ENCODE results near the gene AKAP3. TPM values are rescaled to one million over a fixed set of nuclear protein-coding genes. Genes with fewer than 3 reads are reported as not detected.

The AKAP3 gene
- total RNA-seq, 4 donors from 2014 or later, result 1.6 to 1.8 TPM; not detected in 2

GRCh38 chr12:4569261-4569660 lies 79.6 kb downstream of the AKAP3 start:
- Histone ChIP-seq H3K9me3 (no peaks in the 10 kb centered on the region), H3K4me3 (no peak overlapping the region), H3K4me1 (no peaks in the 10 kb centered on the region), H3K27me3 (no peaks in the 10 kb centered on the region), H3K27ac (no peak overlapping the region), H3K36me3 (no peaks in the 10 kb centered on the region)
- no peak for DNase-seq
- intact Hi-C loops (cut with DNase I; ENCODE audit: low total_unique reads) (no loop called here), in situ Hi-C loops (cut with MboI; ENCODE audit: low pct_ligation_motif_present in 1 of 4, low pct_unique_long_range_greater_than_20kb in 1 of 4, low sequenced_read_pairs in 3 of 4) (no loop called here)
- TF ChIP-seq POLR2A (IDR thresholded peaks at IDR 0.05) (no peak), EP300 (IDR thresholded peaks at IDR 0.05; ENCODE audit: low read depth) (no peak), CTCF (IDR thresholded peaks at IDR 0.05) (no peak), POLR2AphosphoS5 (IDR thresholded peaks at IDR 0.05) (no peak)
- 88 to 92% methylated on average over 3 to 4 of the region's 4 CpGs for WGBS, 2 donors (ENCODE audit: low coverage in 1 of 2)

GRCh38 chr12:4567073-4567881 lies 81.6 kb downstream of the AKAP3 start:
- intact Hi-C loops (cut with DNase I; ENCODE audit: low total_unique reads) (no loop called here), in situ Hi-C loops (cut with MboI; ENCODE audit: low pct_ligation_motif_present in 1 of 4, low pct_unique_long_range_greater_than_20kb in 1 of 4, low sequenced_read_pairs in 3 of 4) (no loop called here)
- Histone ChIP-seq H3K27me3 (no peaks in the 10 kb centered on the region), H3K36me3 (no peaks in the 10 kb centered on the region), H3K27ac (peak overlapping the region; percentile 23 to 52 (median 32)), H3K4me3 (no peak overlapping the region), H3K9me3 (no peaks in the 10 kb centered on the region), H3K4me1 (peaks cover 0 to 4% (median 3%) of the 10 kb centered on the region in 4 donors)
- TF ChIP-seq CTCF (IDR thresholded peaks at IDR 0.05) (no peak), EP300 (IDR thresholded peaks at IDR 0.05; ENCODE audit: low read depth) (no peak), POLR2AphosphoS5 (IDR thresholded peaks at IDR 0.05) (no peak), POLR2A (IDR thresholded peaks at IDR 0.05) (no peak)
- WGBS, 2 donors (ENCODE audit: low coverage in 1 of 2), result 51 to 66% methylated on average over 3 of the region's 3 CpGs
- DNase-seq, result no peak

- Histone ChIP-seq H3K27ac (no peak overlapping the region), H3K4me1 (peaks cover 0 to 12% (median 10%) of the 10 kb centered on the region in 4 donors), H3K27me3 (no peaks in the 10 kb centered on the region), H3K36me3 (no peaks in the 10 kb centered on the region), H3K4me3 (no peak overlapping the region), H3K9me3 (no peaks in the 10 kb centered on the region)
- WGBS, 2 donors (ENCODE audit: low coverage in 1 of 2), result 69 to 78% methylated on average over 2 of the region's 2 CpGs
- intact Hi-C loops (cut with DNase I; ENCODE audit: low total_unique reads) (no loop called here), in situ Hi-C loops (cut with MboI; ENCODE audit: low pct_ligation_motif_present in 1 of 4, low pct_unique_long_range_greater_than_20kb in 1 of 4, low sequenced_read_pairs in 3 of 4) (no loop called here)
- no peak for DNase-seq
- no peak for TF ChIP-seq POLR2AphosphoS5 (IDR thresholded peaks at IDR 0.05)
- no peak for TF ChIP-seq POLR2A (IDR thresholded peaks at IDR 0.05)
- no peak for TF ChIP-seq CTCF (IDR thresholded peaks at IDR 0.05)
- TF ChIP-seq EP300 (IDR thresholded peaks at IDR 0.05; ENCODE audit: low read depth), result no peak
Observed at GRCh38 chr12:4566474-4566873, 82.4 kb downstream of the AKAP3 start.

Other genes starting within 250 kb of the AKAP3 start
- not detected for gene FGF6, start 203.2 kb downstream of the AKAP3 start, total RNA-seq
- gene RAD51AP1, start 110.2 kb downstream of the AKAP3 start, total RNA-seq, result 1 to 10 TPM in 3 of 4 donors, not detected in 1; 1.9 to 2.7 (median 2.4) TPM
- 100 to 1,000 TPM in 1 of 4 donors, 10 to 100 TPM in 3; 20.3 to 120 (median 22.4) TPM for gene DYRK4, start 86.8 kb downstream of the AKAP3 start, total RNA-seq
- 10 to 100 TPM; 43.8 to 99.9 (median 61.2) TPM for gene NDUFA9, start 63 bp upstream of the AKAP3 start, total RNA-seq
- gene GALNT8, start 71.3 kb upstream of the AKAP3 start, total RNA-seq, result 10 to 100 TPM in 2 of 4 donors, 1 to 10 TPM in 2; 3.5 to 43.2 (median 14.2) TPM